SIG-M5 treated with dmso at 0.1 percent for 504 hours (cell line): ENCODE data around the gene OTOR.

Experiments
- DNase-seq: peaks from one replicate; lab custom pipeline; 2025; ENCODE audit not compliant: unreplicated experiment; lab: John Stamatoyannopoulos, UW

OTOR gene

GRCh38 chr20:16748308-16748900, at the start of gene OTOR:
OTOR (plus strand) TSS chr20:16748358; CDS start chr20:16748402, 44 bp downstream.
- DNase-seq = no peak

GRCh38 chr20:16699293-16699692, 48.9 kb upstream of the OTOR start:
- no peak for DNase-seq

GRCh38 chr20:16701296-16701695, 46.9 kb upstream of the OTOR start:
- peak; percentile 35 for DNase-seq

- no peak for DNase-seq
These were observed 44.6 kb upstream of the OTOR start for GRCh38 chr20:16703570-16703969.

- DNase-seq = no peak
These were observed 40.5 kb upstream of the OTOR start for GRCh38 chr20:16707674-16708073.

- DNase-seq = no peak
These were observed 39.6 kb upstream of the OTOR start for GRCh38 chr20:16708602-16709001.

GRCh38 chr20:16709017-16709416, 39.1 kb upstream of the OTOR start:
- DNase-seq = no peak

- DNase-seq = no peak
These were observed 37.4 kb upstream of the OTOR start for GRCh38 chr20:16710781-16711180.

GRCh38 chr20:16711661-16712258, 36.4 kb upstream of the OTOR start:
- DNase-seq = peak; percentile 83

- peak; percentile 59 for DNase-seq
These were observed 35.6 kb upstream of the OTOR start for GRCh38 chr20:16712511-16712947.

GRCh38 chr20:16713066-16713465, 35.1 kb upstream of the OTOR start:
- no peak for DNase-seq

- DNase-seq = no peak
These were observed 33.9 kb upstream of the OTOR start for GRCh38 chr20:16714242-16714641.

- no peak for DNase-seq
These were observed 33.4 kb upstream of the OTOR start for GRCh38 chr20:16714751-16715150.

- no peak for DNase-seq
These were observed 28.7 kb upstream of the OTOR start for GRCh38 chr20:16719421-16719820.

- DNase-seq = no peak
These were observed 19.1 kb upstream of the OTOR start for GRCh38 chr20:16729080-16729479.

GRCh38 chr20:16729565-16730460, 18.3 kb upstream of the OTOR start, which contains the start of gene SNRPB2:
SNRPB2 (plus strand) TSS chr20:16730026; CDS start chr20:16731703, 1,677 bp downstream.
- peak; percentile 98 for DNase-seq

- peak; percentile 81 for DNase-seq
These were observed 15.5 kb upstream of the OTOR start for GRCh38 chr20:16732506-16733152.

GRCh38 chr20:16740365-16741072, 7.6 kb upstream of the OTOR start:
- no peak for DNase-seq

GRCh38 chr20:16744178-16744807, 3.9 kb upstream of the OTOR start:
- DNase-seq = no peak

- DNase-seq = no peak
These were observed 3.0 kb upstream of the OTOR start for GRCh38 chr20:16745204-16745603.
